Cerebellar nuclear complex (tissue), 1 donor: ENCODE data around the gene CCN5.
"Not testable (repeated sequence)": the region's sequence is repeated elsewhere in the genome, so short reads cannot be mapped to it uniquely, and the experiment has no call there.

Experiments
- DNase-seq, 2 experiments: peaks; one replicate each; lab custom pipeline; 2025; lab: John Stamatoyannopoulos, UW

CCN5 gene

GRCh38 chr20:44714701-44715498 is at the start of gene CCN5:
Gene CCN5, plus strand, starts transcription at chr20:44715369. Its CDS starts 22 bp downstream, at chr20:44715391.
- DNase-seq: no peak

- DNase-seq: no peak
Measured at GRCh38 chr20:44666066-44666465, 49.1 kb upstream of the CCN5 start.

GRCh38 chr20:44670851-44671250 is 44.3 kb upstream of the CCN5 start:
- DNase-seq: not testable (repeated sequence)

- DNase-seq: not testable (repeated sequence)
Measured at GRCh38 chr20:44671541-44671940, 43.6 kb upstream of the CCN5 start.

GRCh38 chr20:44672318-44672902 is 42.8 kb upstream of the CCN5 start:
- DNase-seq: not testable (repeated sequence)

- DNase-seq: no peak
Measured at GRCh38 chr20:44678242-44678641, 36.9 kb upstream of the CCN5 start.

- no peak for DNase-seq
Measured at GRCh38 chr20:44678990-44679611, 36.1 kb upstream of the CCN5 start.

- DNase-seq: no peak
Measured at GRCh38 chr20:44681796-44682566, 33.2 kb upstream of the CCN5 start.

GRCh38 chr20:44683263-44684046 is 31.7 kb upstream of the CCN5 start:
- no peak for DNase-seq

- no peak for DNase-seq
Measured at GRCh38 chr20:44684047-44684967, 30.9 kb upstream of the CCN5 start.

- DNase-seq: no peak
Measured at GRCh38 chr20:44686934-44687333, 28.2 kb upstream of the CCN5 start.

- no peak for DNase-seq
Measured at GRCh38 chr20:44688053-44688625, 27.0 kb upstream of the CCN5 start.

GRCh38 chr20:44689809-44690208 is 25.4 kb upstream of the CCN5 start:
- no peak for DNase-seq

GRCh38 chr20:44690781-44691423 is 24.3 kb upstream of the CCN5 start:
- DNase-seq: no peak

- DNase-seq: no peak
Measured at GRCh38 chr20:44691424-44692423, 23.4 kb upstream of the CCN5 start.

GRCh38 chr20:44692932-44693480 is 22.2 kb upstream of the CCN5 start:
- no peak for DNase-seq

GRCh38 chr20:44693627-44694026 is 21.5 kb upstream of the CCN5 start:
- DNase-seq: no peak

- DNase-seq: no peak
Measured at GRCh38 chr20:44694159-44694558, 21.0 kb upstream of the CCN5 start.
